Mesothelial cell of epicardium (in vitro differentiated cells): ENCODE data around the gene ADGRV1. TPM values are rescaled to one million over a fixed set of nuclear protein-coding genes. Genes with fewer than 3 reads are reported as not detected.

Experiments used
- DNase-seq, 2 experiments: peaks; one replicate each; pipeline ENCODE4 v3.0.0; 2021; ENCODE audit warnings: low spot score in 2 of 2; ENCODE audit not compliant: unreplicated experiment in 2 of 2
- H3K27ac Mint-ChIP-seq: 2 replicates; pipeline ENCODE4 v1.8.0; 2021; ENCODE audit warnings: mixed read lengths
- H3K27me3 Mint-ChIP-seq: 2 replicates; pipeline ENCODE4 v1.8.0; 2021; ENCODE audit warnings: low read depth, mixed read lengths
- H3K36me3 Mint-ChIP-seq: 2 replicates; pipeline ENCODE4 v1.8.0; 2021; ENCODE audit warnings: mixed read lengths
- H3K4me1 Mint-ChIP-seq: 2 replicates; pipeline ENCODE4 v1.8.0; 2021; ENCODE audit warnings: mixed read lengths
- H3K4me3 Mint-ChIP-seq: 2 replicates; pipeline ENCODE4 v1.8.0; 2021; ENCODE audit warnings: mild to moderate bottlenecking, moderate library complexity, mixed read lengths
- H3K9me3 Mint-ChIP-seq: 2 replicates; pipeline ENCODE4 v1.8.0; 2021; ENCODE audit warnings: mixed read lengths
- total RNA-seq: library from RNA; stranded (reverse); gene quantifications from 3 replicates; pipeline ENCODE4 v1.2.1, GENCODE V29; 2021
- TF ChIP-seq, protein P1 (sequence below): fragments of 200-600 bp; sonication (generic); IDR thresholded peaks from one replicate; pipeline ENCODE4 v1.5.0; 2021; ENCODE audit warnings: antibody characterized with exemption; ENCODE audit not compliant: unreplicated experiment

The ADGRV1 gene, protein sequence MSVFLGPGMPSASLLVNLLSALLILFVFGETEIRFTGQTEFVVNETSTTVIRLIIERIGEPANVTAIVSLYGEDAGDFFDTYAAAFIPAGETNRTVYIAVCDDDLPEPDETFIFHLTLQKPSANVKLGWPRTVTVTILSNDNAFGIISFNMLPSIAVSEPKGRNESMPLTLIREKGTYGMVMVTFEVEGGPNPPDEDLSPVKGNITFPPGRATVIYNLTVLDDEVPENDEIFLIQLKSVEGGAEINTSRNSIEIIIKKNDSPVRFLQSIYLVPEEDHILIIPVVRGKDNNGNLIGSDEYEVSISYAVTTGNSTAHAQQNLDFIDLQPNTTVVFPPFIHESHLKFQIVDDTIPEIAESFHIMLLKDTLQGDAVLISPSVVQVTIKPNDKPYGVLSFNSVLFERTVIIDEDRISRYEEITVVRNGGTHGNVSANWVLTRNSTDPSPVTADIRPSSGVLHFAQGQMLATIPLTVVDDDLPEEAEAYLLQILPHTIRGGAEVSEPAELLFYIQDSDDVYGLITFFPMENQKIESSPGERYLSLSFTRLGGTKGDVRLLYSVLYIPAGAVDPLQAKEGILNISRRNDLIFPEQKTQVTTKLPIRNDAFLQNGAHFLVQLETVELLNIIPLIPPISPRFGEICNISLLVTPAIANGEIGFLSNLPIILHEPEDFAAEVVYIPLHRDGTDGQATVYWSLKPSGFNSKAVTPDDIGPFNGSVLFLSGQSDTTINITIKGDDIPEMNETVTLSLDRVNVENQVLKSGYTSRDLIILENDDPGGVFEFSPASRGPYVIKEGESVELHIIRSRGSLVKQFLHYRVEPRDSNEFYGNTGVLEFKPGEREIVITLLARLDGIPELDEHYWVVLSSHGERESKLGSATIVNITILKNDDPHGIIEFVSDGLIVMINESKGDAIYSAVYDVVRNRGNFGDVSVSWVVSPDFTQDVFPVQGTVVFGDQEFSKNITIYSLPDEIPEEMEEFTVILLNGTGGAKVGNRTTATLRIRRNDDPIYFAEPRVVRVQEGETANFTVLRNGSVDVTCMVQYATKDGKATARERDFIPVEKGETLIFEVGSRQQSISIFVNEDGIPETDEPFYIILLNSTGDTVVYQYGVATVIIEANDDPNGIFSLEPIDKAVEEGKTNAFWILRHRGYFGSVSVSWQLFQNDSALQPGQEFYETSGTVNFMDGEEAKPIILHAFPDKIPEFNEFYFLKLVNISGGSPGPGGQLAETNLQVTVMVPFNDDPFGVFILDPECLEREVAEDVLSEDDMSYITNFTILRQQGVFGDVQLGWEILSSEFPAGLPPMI (N-terminal part only)
- total RNA-seq: 22.2 to 25.4 TPM (median 24.6 TPM) in 3 replicates

DNA sequence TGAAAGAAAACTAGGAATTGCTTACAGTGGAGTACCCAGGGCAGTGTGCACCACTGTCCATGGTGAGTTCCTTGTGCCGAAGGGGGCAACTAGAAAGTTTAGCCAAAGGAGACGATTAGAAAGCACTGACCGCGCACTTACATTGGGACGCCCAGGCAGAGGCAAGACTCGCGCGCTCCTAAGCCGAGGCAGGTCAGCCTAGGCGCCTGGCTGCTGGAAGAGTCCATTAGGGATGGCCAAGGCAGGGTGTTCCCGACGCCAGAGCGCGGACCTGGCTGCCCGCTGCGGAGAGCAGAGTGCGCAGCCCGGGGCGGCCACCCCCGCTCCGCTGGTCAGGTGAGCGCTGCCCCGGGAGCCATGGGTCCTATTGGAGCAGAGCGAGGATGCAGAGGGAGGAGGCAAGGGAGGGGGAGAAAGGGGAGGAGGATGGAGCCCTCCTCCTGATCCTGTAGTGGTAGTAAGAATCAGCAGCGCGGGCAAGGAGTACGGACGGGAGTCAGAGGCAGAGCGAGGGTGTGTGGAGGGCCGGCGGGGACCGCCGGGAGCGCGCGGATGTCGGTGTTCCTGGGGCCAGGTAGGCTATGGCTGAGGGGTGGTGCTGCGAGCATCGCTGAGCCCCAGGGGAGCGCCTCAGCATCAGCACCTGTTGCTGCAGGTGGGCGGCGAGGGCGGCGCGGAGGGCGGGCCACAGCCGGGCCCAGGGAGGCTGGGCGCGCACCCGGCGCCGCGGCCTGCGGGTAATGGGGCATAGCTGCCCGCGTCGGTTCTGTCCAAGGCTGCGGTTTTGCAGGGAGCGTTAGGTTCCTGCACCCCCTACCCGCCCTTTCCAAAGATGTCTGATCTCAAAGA is at the start of gene ADGRV1:
ADGRV1 (plus strand) TSS at position 454 of the 849 bp plus-strand sequence; CDS start at position 553, 99 bp downstream.
- no peak within 1 kb of the TSS for H3K27ac Mint-ChIP-seq
- peaks cover 11% of the 10 kb centered on the region for H3K4me1 Mint-ChIP-seq

DNA sequence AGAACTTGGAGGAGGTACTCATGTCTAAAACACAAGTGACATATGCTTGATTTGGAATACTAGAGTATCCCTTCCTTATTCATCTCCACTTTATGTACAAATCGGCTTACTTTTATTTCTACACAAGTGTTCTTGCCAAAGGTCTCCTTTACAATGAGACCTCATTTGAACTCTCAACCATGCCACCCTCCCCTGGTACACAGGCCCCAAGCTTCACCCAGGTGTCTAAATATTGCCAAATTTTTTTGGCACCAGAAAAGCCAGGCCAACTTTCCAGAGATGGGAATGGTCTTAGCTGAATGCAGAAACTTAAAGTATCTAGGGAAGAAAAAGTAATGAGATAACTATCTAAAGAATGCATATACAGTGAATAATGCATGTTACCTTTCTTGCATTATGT is 48.2 kb upstream of the ADGRV1 start:
- peaks cover 5% of the 10 kb centered on the region for H3K36me3 Mint-ChIP-seq
- no peaks in the 10 kb centered on the region for H3K9me3 Mint-ChIP-seq
- H3K27me3 Mint-ChIP-seq: no peaks in the 10 kb centered on the region
- no peak for DNase-seq
- H3K27ac Mint-ChIP-seq: no peak overlapping the region
- H3K4me1 Mint-ChIP-seq: no peaks in the 10 kb centered on the region
- TF ChIP-seq, protein P1, sequence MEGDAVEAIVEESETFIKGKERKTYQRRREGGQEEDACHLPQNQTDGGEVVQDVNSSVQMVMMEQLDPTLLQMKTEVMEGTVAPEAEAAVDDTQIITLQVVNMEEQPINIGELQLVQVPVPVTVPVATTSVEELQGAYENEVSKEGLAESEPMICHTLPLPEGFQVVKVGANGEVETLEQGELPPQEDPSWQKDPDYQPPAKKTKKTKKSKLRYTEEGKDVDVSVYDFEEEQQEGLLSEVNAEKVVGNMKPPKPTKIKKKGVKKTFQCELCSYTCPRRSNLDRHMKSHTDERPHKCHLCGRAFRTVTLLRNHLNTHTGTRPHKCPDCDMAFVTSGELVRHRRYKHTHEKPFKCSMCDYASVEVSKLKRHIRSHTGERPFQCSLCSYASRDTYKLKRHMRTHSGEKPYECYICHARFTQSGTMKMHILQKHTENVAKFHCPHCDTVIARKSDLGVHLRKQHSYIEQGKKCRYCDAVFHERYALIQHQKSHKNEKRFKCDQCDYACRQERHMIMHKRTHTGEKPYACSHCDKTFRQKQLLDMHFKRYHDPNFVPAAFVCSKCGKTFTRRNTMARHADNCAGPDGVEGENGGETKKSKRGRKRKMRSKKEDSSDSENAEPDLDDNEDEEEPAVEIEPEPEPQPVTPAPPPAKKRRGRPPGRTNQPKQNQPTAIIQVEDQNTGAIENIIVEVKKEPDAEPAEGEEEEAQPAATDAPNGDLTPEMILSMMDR: no peak
- no peak overlapping the region for H3K4me3 Mint-ChIP-seq

More for the DNA sequence above, at the start of gene ADGRV1:
- DNase-seq: peak; percentile 53 to 77
- Mint-ChIP-seq H3K9me3 (no peaks in the 10 kb centered on the region), H3K36me3 (no peaks in the 10 kb centered on the region), H3K4me3 (peak within 1 kb of the TSS; percentile 84), H3K27me3 (peaks cover 57% of the 10 kb centered on the region)
- TF ChIP-seq, protein P1: no peak

GRCh38 chr5:90514520-90514919 is 44.1 kb upstream of the ADGRV1 start:
- no peak overlapping the region for H3K4me3 Mint-ChIP-seq
- DNase-seq: no peak
- peaks cover 16% of the 10 kb centered on the region for H3K36me3 Mint-ChIP-seq
- TF ChIP-seq, protein P1: no peak
- H3K4me1 Mint-ChIP-seq: no peaks in the 10 kb centered on the region
- H3K27me3 Mint-ChIP-seq: no peaks in the 10 kb centered on the region
- no peaks in the 10 kb centered on the region for H3K9me3 Mint-ChIP-seq
- no peak overlapping the region for H3K27ac Mint-ChIP-seq

- H3K9me3 Mint-ChIP-seq: no peaks in the 10 kb centered on the region
- peaks cover 43% of the 10 kb centered on the region for H3K36me3 Mint-ChIP-seq
- H3K4me3 Mint-ChIP-seq: no peak overlapping the region
- H3K27me3 Mint-ChIP-seq: no peaks in the 10 kb centered on the region
- TF ChIP-seq, protein P1: no peak
- DNase-seq: no peak
- H3K27ac Mint-ChIP-seq: no peak overlapping the region
- H3K4me1 Mint-ChIP-seq: no peaks in the 10 kb centered on the region
Measured at GRCh38 chr5:90518661-90519060, 39.9 kb upstream of the ADGRV1 start.

- Mint-ChIP-seq H3K4me3 (no peak overlapping the region), H3K27me3 (no peaks in the 10 kb centered on the region), H3K27ac (no peak overlapping the region), H3K36me3 (peaks cover 43% of the 10 kb centered on the region), H3K4me1 (no peaks in the 10 kb centered on the region), H3K9me3 (no peaks in the 10 kb centered on the region)
- TF ChIP-seq, protein P1: no peak
- no peak for DNase-seq
Measured at GRCh38 chr5:90519081-90519480, 39.5 kb upstream of the ADGRV1 start.
